HepG2 (cell line): ENCODE data around the gene LRP1B. TPM values are rescaled to one million over a fixed set of nuclear protein-coding genes. Genes with fewer than 3 reads are reported as not detected.

ENCODE experiments used
- HNRNPH1 ChIP-seq: fragments of 200-400 bp; formaldehyde crosslinking; optimal IDR thresholded peaks from 2 replicates; pipeline ENCODE3; 2017; ENCODE audit warnings: mild to moderate bottlenecking, low read depth, low read length
- NFYB ChIP-seq: sonication (generic); formaldehyde crosslinking; IDR thresholded peaks from 2 replicates; pipeline ENCODE4 v1.4.0; 2020; ENCODE audit warnings: missing genetic modification reagents
- ONECUT2 ChIP-seq: sonication (generic); formaldehyde crosslinking; IDR thresholded peaks from 2 replicates; pipeline ENCODE4 v1.4.0; 2020; ENCODE audit warnings: missing genetic modification reagents
- PAF1 ChIP-seq: IDR thresholded peaks from 2 replicates; pipeline ENCODE4 v1.6.1; 2016; ENCODE audit warnings: missing genetic modification reagents, missing compliant biosample characterization
- TEAD2 ChIP-seq: sonication (generic); formaldehyde crosslinking; IDR thresholded peaks from 2 replicates; pipeline ENCODE4 v1.9.0; 2021; ENCODE audit warnings: missing genetic modification reagents
- ZNF230 ChIP-seq: sonication (generic); formaldehyde crosslinking; IDR thresholded peaks from 2 replicates; pipeline ENCODE4 v1.4.0; 2020; ENCODE audit warnings: mild to moderate bottlenecking, missing genetic modification reagents
- ZNF790 ChIP-seq: sonication (generic); formaldehyde crosslinking; IDR thresholded peaks from 2 replicates; pipeline ENCODE4 v1.8.0; 2022; ENCODE audit warnings: missing genetic modification reagents, mild to moderate bottlenecking, borderline replicate concordance
- polyA plus RNA-seq, 8 experiments: library from polyadenylated mRNA; depleted of rRNA in 3 of 8; stranded (reverse) in 7 of 8; unstranded in 1 of 8; fragments of >200 nt; fragmentation: Illumina TruSeq in 4 of 8; extraction: Trizol in 4 of 8; gene quantifications; 2 replicates each; pipeline versions ENCODE4 v1.2.1 to v1.2.3, GENCODE V29; 2011 to 2016; ENCODE audit warnings: low read depth in 4 of 8, missing spikeins in 1 of 8, mixed read lengths in 1 of 8; ENCODE audit not compliant: insufficient read depth in 1 of 8
- total RNA-seq, 5 experiments: library from RNA; depleted of rRNA; stranded (reverse); fragments of >200 nt; fragmentation: Illumina TruSeq; extraction: Trizol; gene quantifications; 2 replicates each; pipeline ENCODE4 v1.2.3, GENCODE V29; 2016; ENCODE audit warnings: low read depth in 1 of 5
- TF ChIP-seq, protein P1 (sequence below): sonication (generic); formaldehyde crosslinking; IDR thresholded peaks from 2 replicates; pipeline ENCODE4 v1.9.0; 2021; ENCODE audit warnings: mild to moderate bottlenecking, missing genetic modification reagents
- TF ChIP-seq, protein P2 (sequence below): sonication (generic); formaldehyde crosslinking; conservative IDR thresholded peaks from 2 replicates; pipeline ENCODE4 v1.4.0; 2020; ENCODE audit warnings: missing genetic modification reagents

The LRP1B gene
- total and polyA plus RNA-seq, 2 of the 13 experiments (the other 11 are each of a cell fraction or from before 2014, with no cell fraction given), result 0.04 TPM; not detected in 1

DNA sequence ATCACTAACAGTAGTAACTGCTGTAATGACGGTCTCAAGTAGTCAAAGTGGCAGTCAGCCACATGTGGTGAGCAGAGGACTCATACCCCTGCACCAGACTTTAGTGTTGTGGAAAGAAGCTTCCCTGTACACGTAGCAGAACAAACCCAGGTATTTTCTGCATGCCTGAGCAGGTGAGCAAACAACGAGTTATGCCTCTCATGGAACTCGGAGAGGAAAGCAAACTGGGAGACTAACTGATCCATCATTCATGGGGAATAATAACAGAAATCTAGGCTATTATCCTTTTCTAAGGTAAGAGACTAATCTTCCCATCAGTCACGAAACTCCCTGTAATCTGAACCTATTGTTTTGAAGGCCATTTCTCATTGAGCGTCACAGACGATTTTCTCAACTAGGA, 1855.4 kb downstream of the LRP1B start (continued):
- TF ChIP-seq, protein P1, sequence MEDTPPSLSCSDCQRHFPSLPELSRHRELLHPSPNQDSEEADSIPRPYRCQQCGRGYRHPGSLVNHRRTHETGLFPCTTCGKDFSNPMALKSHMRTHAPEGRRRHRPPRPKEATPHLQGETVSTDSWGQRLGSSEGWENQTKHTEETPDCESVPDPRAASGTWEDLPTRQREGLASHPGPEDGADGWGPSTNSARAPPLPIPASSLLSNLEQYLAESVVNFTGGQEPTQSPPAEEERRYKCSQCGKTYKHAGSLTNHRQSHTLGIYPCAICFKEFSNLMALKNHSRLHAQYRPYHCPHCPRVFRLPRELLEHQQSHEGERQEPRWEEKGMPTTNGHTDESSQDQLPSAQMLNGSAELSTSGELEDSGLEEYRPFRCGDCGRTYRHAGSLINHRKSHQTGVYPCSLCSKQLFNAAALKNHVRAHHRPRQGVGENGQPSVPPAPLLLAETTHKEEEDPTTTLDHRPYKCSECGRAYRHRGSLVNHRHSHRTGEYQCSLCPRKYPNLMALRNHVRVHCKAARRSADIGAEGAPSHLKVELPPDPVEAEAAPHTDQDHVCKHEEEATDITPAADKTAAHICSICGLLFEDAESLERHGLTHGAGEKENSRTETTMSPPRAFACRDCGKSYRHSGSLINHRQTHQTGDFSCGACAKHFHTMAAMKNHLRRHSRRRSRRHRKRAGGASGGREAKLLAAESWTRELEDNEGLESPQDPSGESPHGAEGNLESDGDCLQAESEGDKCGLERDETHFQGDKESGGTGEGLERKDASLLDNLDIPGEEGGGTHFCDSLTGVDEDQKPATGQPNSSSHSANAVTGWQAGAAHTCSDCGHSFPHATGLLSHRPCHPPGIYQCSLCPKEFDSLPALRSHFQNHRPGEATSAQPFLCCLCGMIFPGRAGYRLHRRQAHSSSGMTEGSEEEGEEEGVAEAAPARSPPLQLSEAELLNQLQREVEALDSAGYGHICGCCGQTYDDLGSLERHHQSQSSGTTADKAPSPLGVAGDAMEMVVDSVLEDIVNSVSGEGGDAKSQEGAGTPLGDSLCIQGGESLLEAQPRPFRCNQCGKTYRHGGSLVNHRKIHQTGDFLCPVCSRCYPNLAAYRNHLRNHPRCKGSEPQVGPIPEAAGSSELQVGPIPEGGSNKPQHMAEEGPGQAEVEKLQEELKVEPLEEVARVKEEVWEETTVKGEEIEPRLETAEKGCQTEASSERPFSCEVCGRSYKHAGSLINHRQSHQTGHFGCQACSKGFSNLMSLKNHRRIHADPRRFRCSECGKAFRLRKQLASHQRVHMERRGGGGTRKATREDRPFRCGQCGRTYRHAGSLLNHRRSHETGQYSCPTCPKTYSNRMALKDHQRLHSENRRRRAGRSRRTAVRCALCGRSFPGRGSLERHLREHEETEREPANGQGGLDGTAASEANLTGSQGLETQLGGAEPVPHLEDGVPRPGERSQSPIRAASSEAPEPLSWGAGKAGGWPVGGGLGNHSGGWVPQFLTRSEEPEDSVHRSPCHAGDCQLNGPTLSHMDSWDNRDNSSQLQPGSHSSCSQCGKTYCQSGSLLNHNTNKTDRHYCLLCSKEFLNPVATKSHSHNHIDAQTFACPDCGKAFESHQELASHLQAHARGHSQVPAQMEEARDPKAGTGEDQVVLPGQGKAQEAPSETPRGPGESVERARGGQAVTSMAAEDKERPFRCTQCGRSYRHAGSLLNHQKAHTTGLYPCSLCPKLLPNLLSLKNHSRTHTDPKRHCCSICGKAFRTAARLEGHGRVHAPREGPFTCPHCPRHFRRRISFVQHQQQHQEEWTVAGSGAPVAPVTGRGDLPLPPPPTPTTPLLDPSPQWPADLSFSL (CRISPR knock-in tag), result no peak
- TF ChIP-seq NFYB (CRISPR knock-in tag) (no peak), PAF1 (CRISPR knock-in tag) (no peak), ZNF230 (CRISPR knock-in tag) (no peak), ZNF790 (CRISPR knock-in tag) (no peak), TEAD2 (CRISPR knock-in tag) (no peak), ONECUT2 (CRISPR knock-in tag) (no peak), HNRNPH1 (no peak)
- TF ChIP-seq, protein P2, sequence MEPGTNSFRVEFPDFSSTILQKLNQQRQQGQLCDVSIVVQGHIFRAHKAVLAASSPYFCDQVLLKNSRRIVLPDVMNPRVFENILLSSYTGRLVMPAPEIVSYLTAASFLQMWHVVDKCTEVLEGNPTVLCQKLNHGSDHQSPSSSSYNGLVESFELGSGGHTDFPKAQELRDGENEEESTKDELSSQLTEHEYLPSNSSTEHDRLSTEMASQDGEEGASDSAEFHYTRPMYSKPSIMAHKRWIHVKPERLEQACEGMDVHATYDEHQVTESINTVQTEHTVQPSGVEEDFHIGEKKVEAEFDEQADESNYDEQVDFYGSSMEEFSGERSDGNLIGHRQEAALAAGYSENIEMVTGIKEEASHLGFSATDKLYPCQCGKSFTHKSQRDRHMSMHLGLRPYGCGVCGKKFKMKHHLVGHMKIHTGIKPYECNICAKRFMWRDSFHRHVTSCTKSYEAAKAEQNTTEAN (CRISPR knock-in tag), result no peak
